Liver (tissue), 9 donors: ENCODE data around the gene PLXDC2. TPM values are rescaled to one million over a fixed set of nuclear protein-coding genes. Genes with fewer than 3 reads are reported as not detected.

Experiments used
- DNase-seq: peaks from one replicate; pipeline ENCODE4 v3.0.0-alpha.2; 2017; ENCODE audit warnings: low spot score
- H3K27ac ChIP-seq, 2 donors: one replicate each; pipeline ENCODE4 v1.7.0; 2013; ENCODE audit warnings: inconsistent platforms in 2 of 2, low read length in 2 of 2, control low read depth in 1 of 2, low read depth in 1 of 2, mild to moderate bottlenecking in 1 of 2
- H3K27me3 ChIP-seq, 4 donors: one replicate each; pipeline versions ENCODE4 v1.6.1 to v1.7.0; 2013; ENCODE audit warnings: low read length in 3 of 4, inconsistent platforms in 1 of 4, mild to moderate bottlenecking in 1 of 4, moderate library complexity in 1 of 4; ENCODE audit not compliant: control insufficient read depth in 4 of 4, insufficient read depth in 4 of 4
- H3K36me3 ChIP-seq, 4 donors: one replicate each; pipeline versions ENCODE4 v1.6.1 to v1.7.0; 2013; ENCODE audit warnings: low read length in 3 of 4, mild to moderate bottlenecking in 3 of 4, low read depth in 1 of 4, moderate library complexity in 1 of 4; ENCODE audit not compliant: control insufficient read depth in 4 of 4, insufficient read depth in 3 of 4
- H3K4me1 ChIP-seq, 4 donors: one replicate each; pipeline versions ENCODE4 v1.6.1 to v1.7.0; 2013; ENCODE audit warnings: low read length in 3 of 4, mild to moderate bottlenecking in 3 of 4, moderate library complexity in 1 of 4; ENCODE audit not compliant: control insufficient read depth in 4 of 4, insufficient read depth in 4 of 4
- H3K4me3 ChIP-seq, 3 donors: one replicate each; pipeline versions ENCODE4 v1.6.1 to v1.7.0; 2013; ENCODE audit warnings: low read length in 3 of 3, control low read depth in 1 of 3, low read depth in 1 of 3, mild to moderate bottlenecking in 1 of 3
- H3K9ac ChIP-seq, 2 donors: one replicate each; pipeline ENCODE4 v1.7.0; 2013; ENCODE audit warnings: low read length in 2 of 2, mild to moderate bottlenecking in 2 of 2, moderate library complexity in 2 of 2, control low read depth in 1 of 2, low read depth in 1 of 2
- H3K9me3 ChIP-seq, 4 donors: one replicate each; pipeline versions ENCODE4 v1.6.1 to v1.7.0; 2013; ENCODE audit warnings: low read length in 3 of 4; ENCODE audit not compliant: control insufficient read depth in 4 of 4
- FOXA1 ChIP-seq: IDR thresholded peaks from 2 replicates; pipeline ENCODE4 v1.6.1; 2016; ENCODE audit warnings: antibody characterized with exemption
- FOXA2 ChIP-seq: IDR thresholded peaks from 2 replicates; pipeline ENCODE4 v1.6.1; 2016; ENCODE audit warnings: antibody characterized with exemption
- GABPA ChIP-seq, 2 donors: IDR thresholded peaks in 1 of 2; conservative IDR thresholded peaks in 1 of 2; 2 replicates each; pipeline ENCODE4 v1.6.1; 2016; ENCODE audit warnings: antibody characterized with exemption in 2 of 2, mild to moderate bottlenecking in 1 of 2, moderate library complexity in 1 of 2
- HNF4G ChIP-seq: IDR thresholded peaks from 2 replicates; pipeline ENCODE4 v1.6.1; 2016; ENCODE audit warnings: antibody characterized with exemption
- RAD21 ChIP-seq, 2 donors: IDR thresholded peaks; 2 replicates each; pipeline ENCODE4 v1.6.1; 2016; ENCODE audit warnings: antibody characterized with exemption in 2 of 2, mild to moderate bottlenecking in 2 of 2
- RXRA ChIP-seq, 2 donors: IDR thresholded peaks; 2 replicates each; pipeline ENCODE4 v1.6.1; 2017 to 2018; ENCODE audit warnings: antibody characterized with exemption in 2 of 2, mild to moderate bottlenecking in 1 of 2
- SP1 ChIP-seq: IDR thresholded peaks from 2 replicates; pipeline ENCODE4 v1.6.1; 2018; ENCODE audit warnings: antibody characterized with exemption, mild to moderate bottlenecking
- YY1 ChIP-seq: IDR thresholded peaks from 2 replicates; pipeline ENCODE4 v1.6.1; 2016; ENCODE audit warnings: antibody characterized with exemption, mild to moderate bottlenecking
- WGBS: extraction: QIAGEN DNeasy Blood & Tissue Kit; methylation state at CpG from one replicate; pipeline ENCODE4 v1.1.7; 2013; 5-methylcytosine and 5-hydroxymethylcytosine counted together
- polyA plus RNA-seq, 2 donors: library from polyadenylated mRNA; stranded (reverse) in 1 of 2; unstranded in 1 of 2; fragments of 200-250 nt in 1 of 2; fragments of >200 nt in 1 of 2; fragmentation: Nextera tagmentation in 1 of 2; extraction: Ambion mirVana in 1 of 2; gene quantifications; one replicate each; pipeline versions ENCODE4 v1.2.1 to v1.2.3, GENCODE V29; 2013 to 2015
- total RNA-seq, 2 donors: library from RNA; depleted of rRNA; stranded (reverse); fragments of >200 nt; gene quantifications; one replicate each; pipeline ENCODE4 v1.2.3, GENCODE V29; 2014
- TF ChIP-seq, protein P1 (sequence below): IDR thresholded peaks from 2 replicates; pipeline ENCODE4 v1.6.1; 2016; ENCODE audit warnings: antibody characterized with exemption, mild to moderate bottlenecking
- TF ChIP-seq, protein P2 (sequence below): IDR thresholded peaks from 2 replicates; pipeline ENCODE4 v1.6.1; 2016; ENCODE audit warnings: antibody characterized with exemption
- TF ChIP-seq, protein P3 (sequence below): IDR thresholded peaks from 2 replicates; pipeline ENCODE4 v1.6.1; 2016; ENCODE audit warnings: antibody characterized with exemption
- TF ChIP-seq, protein P4 (sequence below): fragments of 150-350 bp; IDR thresholded peaks from 2 replicates; pipeline ENCODE4 v1.5.1; 2017; ENCODE audit warnings: improper control_type of control experiment, low read depth, low read length; ENCODE audit not compliant: missing input control
- TF ChIP-seq, protein P5 (sequence below): IDR thresholded peaks from 2 replicates; pipeline ENCODE4 v1.6.1; 2016; ENCODE audit warnings: antibody characterized with exemption
- donor health status: healthy.
- donor health status: healthy.
- donor health status: healthy.
- donor health status: healthy.
- donor health status: healthy.

PLXDC2 gene
- total and polyA plus RNA-seq, 4 donors: 1.4 to 5.1 (median 2.4) TPM

DNA sequence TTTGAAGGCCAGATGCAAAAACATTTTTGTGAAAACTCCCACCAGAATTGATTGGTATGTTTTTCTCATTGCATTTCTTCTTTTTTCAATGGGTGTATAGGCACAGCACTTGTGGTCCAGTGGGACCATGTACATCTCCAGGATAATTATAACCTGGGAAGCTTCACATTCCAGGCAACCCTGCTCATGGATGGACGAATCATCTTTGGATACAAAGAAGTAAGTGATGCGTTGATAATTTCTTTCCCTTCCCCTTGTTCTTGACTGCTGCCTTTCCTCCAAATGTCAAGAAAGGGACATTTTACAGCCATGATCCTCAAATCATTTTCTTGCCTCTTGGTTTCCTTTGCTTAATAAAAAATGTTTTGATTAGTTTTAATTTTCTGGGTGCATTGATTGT lies 331.5 kb downstream of the PLXDC2 start (continued):
- TF ChIP-seq, protein P1, sequence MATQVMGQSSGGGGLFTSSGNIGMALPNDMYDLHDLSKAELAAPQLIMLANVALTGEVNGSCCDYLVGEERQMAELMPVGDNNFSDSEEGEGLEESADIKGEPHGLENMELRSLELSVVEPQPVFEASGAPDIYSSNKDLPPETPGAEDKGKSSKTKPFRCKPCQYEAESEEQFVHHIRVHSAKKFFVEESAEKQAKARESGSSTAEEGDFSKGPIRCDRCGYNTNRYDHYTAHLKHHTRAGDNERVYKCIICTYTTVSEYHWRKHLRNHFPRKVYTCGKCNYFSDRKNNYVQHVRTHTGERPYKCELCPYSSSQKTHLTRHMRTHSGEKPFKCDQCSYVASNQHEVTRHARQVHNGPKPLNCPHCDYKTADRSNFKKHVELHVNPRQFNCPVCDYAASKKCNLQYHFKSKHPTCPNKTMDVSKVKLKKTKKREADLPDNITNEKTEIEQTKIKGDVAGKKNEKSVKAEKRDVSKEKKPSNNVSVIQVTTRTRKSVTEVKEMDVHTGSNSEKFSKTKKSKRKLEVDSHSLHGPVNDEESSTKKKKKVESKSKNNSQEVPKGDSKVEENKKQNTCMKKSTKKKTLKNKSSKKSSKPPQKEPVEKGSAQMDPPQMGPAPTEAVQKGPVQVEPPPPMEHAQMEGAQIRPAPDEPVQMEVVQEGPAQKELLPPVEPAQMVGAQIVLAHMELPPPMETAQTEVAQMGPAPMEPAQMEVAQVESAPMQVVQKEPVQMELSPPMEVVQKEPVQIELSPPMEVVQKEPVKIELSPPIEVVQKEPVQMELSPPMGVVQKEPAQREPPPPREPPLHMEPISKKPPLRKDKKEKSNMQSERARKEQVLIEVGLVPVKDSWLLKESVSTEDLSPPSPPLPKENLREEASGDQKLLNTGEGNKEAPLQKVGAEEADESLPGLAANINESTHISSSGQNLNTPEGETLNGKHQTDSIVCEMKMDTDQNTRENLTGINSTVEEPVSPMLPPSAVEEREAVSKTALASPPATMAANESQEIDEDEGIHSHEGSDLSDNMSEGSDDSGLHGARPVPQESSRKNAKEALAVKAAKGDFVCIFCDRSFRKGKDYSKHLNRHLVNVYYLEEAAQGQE: no peak
- TF ChIP-seq HNF4G (no peak), FOXA2 (no peak), SP1 (no peak)
- TF ChIP-seq, protein P2, sequence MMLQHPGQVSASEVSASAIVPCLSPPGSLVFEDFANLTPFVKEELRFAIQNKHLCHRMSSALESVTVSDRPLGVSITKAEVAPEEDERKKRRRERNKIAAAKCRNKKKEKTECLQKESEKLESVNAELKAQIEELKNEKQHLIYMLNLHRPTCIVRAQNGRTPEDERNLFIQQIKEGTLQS: no peak

DNA sequence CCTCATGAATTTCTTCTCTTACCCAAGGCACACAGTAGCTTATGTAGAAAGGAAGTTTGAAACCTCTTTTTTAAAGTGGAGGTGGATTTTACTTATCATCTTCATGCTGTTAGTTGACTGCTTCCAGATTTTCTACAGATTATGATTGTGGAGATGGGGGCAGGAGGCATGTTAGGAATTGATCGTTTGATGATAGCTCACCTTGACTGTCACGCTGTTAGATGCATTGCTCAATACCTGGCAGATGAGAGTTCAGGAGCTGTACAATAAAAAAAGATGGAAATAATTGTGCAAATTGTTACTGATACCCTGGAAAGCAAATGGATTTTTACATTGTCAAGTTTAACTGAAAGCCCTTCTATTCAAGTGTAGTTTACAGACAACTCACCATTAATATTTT lies 340.3 kb downstream of the PLXDC2 start:
- WGBS: 44% methylated on average over 2 of the region's 2 CpGs
- no peak for TF ChIP-seq RAD21 (IDR thresholded peaks at IDR 0.05)
- TF ChIP-seq GABPA (IDR thresholded peaks at IDR 0.05 in 1 of 2, conservative IDR thresholded peaks at IDR 0.05 in 1 of 2): no peak
- TF ChIP-seq, protein P3, sequence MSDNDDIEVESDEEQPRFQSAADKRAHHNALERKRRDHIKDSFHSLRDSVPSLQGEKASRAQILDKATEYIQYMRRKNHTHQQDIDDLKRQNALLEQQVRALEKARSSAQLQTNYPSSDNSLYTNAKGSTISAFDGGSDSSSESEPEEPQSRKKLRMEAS: no peak

DNA sequence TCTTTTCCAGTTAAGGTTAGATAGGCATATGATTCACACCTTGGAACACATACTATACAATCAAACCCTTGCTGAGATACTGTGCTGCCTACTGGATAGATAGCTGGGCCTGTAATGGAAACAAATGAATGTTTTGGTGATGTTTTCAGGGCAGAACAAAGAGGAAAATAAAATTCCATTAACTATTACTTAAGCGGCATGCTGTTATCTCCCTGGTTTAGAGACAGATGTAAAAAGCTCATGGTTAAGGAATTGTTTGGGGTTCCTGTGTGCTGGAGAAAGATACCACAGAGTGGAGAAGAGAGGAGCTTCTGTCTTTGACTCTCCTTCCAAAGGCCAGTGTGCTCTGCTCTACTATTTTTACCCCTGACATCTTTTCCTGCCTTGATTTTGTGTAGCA lies 341.1 kb downstream of the PLXDC2 start:
- no peak for DNase-seq
- no peaks in the 10 kb centered on the region for H3K4me1 ChIP-seq
- H3K27ac ChIP-seq: no peak overlapping the region
- no peaks in the 10 kb centered on the region for H3K36me3 ChIP-seq
- WGBS: 96% methylated on average over 1 of the region's 1 CpG
- no peaks in the 10 kb centered on the region for H3K27me3 ChIP-seq
- H3K4me3 ChIP-seq: no peak overlapping the region
- no peaks in the 10 kb centered on the region for H3K9me3 ChIP-seq
- H3K9ac ChIP-seq: no peak overlapping the region
- TF ChIP-seq, protein P2: no peak
- TF ChIP-seq FOXA1 (no peak), GABPA (IDR thresholded peaks at IDR 0.05 in 1 of 2, conservative IDR thresholded peaks at IDR 0.05 in 1 of 2) (no peak), YY1 (no peak), RXRA (IDR thresholded peaks at IDR 0.05) (no peak)
- TF ChIP-seq, protein P4, sequence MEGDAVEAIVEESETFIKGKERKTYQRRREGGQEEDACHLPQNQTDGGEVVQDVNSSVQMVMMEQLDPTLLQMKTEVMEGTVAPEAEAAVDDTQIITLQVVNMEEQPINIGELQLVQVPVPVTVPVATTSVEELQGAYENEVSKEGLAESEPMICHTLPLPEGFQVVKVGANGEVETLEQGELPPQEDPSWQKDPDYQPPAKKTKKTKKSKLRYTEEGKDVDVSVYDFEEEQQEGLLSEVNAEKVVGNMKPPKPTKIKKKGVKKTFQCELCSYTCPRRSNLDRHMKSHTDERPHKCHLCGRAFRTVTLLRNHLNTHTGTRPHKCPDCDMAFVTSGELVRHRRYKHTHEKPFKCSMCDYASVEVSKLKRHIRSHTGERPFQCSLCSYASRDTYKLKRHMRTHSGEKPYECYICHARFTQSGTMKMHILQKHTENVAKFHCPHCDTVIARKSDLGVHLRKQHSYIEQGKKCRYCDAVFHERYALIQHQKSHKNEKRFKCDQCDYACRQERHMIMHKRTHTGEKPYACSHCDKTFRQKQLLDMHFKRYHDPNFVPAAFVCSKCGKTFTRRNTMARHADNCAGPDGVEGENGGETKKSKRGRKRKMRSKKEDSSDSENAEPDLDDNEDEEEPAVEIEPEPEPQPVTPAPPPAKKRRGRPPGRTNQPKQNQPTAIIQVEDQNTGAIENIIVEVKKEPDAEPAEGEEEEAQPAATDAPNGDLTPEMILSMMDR: no peak
- TF ChIP-seq, protein P3: no peak
- TF ChIP-seq, protein P5, sequence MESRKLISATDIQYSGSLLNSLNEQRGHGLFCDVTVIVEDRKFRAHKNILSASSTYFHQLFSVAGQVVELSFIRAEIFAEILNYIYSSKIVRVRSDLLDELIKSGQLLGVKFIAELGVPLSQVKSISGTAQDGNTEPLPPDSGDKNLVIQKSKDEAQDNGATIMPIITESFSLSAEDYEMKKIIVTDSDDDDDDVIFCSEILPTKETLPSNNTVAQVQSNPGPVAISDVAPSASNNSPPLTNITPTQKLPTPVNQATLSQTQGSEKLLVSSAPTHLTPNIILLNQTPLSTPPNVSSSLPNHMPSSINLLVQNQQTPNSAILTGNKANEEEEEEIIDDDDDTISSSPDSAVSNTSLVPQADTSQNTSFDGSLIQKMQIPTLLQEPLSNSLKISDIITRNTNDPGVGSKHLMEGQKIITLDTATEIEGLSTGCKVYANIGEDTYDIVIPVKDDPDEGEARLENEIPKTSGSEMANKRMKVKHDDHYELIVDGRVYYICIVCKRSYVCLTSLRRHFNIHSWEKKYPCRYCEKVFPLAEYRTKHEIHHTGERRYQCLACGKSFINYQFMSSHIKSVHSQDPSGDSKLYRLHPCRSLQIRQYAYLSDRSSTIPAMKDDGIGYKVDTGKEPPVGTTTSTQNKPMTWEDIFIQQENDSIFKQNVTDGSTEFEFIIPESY: no peak

More for the DNA sequence above, 340.3 kb downstream of the PLXDC2 start:
- H3K4me3 ChIP-seq: no peak overlapping the region
- no peaks in the 10 kb centered on the region for H3K9me3 ChIP-seq
- H3K27ac ChIP-seq: no peak overlapping the region
- no peak overlapping the region for H3K9ac ChIP-seq
- no peak for DNase-seq
- H3K27me3 ChIP-seq: no peaks in the 10 kb centered on the region
- no peaks in the 10 kb centered on the region for H3K36me3 ChIP-seq
- no peaks in the 10 kb centered on the region for H3K4me1 ChIP-seq
